Neural progenitor cell (in vitro differentiated cells): ENCODE data around the gene ASIC3.

Source experiments
- CTCF ChIP-seq: fragments of 200-600 bp; sonication (generic); IDR thresholded peaks from 2 replicates; pipeline ENCODE4 v1.5.1; 2017; ENCODE audit warnings: antibody characterized with exemption, mild to moderate bottlenecking
- EZH2 ChIP-seq: fragments of 200-600 bp; sonication (generic); IDR thresholded peaks from 2 replicates; pipeline ENCODE4 v1.6.1; 2017; ENCODE audit warnings: antibody characterized with exemption, mild to moderate bottlenecking, moderate library complexity

- TF ChIP-seq CTCF (no peak), EZH2 (no peak)
Observed at GRCh38 chr7:151082141-151083070, 34.1 kb downstream of the ASIC3 start.
